ENCODE data around the gene PROX1.

PROX1 gene

GRCh38 chr1:213987927-213988506, at the start of gene PROX1:
Gene PROX1, plus strand, starts transcription at chr1:213987973. Its CDS starts 8,563 bp downstream, at chr1:213996536.
- DNase-seq (ENCODE audit: low read depth in 2 of 2), result peak; percentile 73 to 77

- DNase-seq (ENCODE audit: low read depth in 2 of 2), result no peak
These were observed 49.0 kb upstream of the PROX1 start for GRCh38 chr1:213938776-213939175.

- no peak for DNase-seq (ENCODE audit: low read depth in 2 of 2)
These were observed 47.9 kb upstream of the PROX1 start for GRCh38 chr1:213939888-213940287.

- no peak for DNase-seq (ENCODE audit: low read depth in 2 of 2)
These were observed 46.8 kb upstream of the PROX1 start for GRCh38 chr1:213940947-213941346.

- no peak for DNase-seq (ENCODE audit: low read depth in 2 of 2)
These were observed 45.7 kb upstream of the PROX1 start for GRCh38 chr1:213942061-213942460.

- DNase-seq (ENCODE audit: low read depth in 2 of 2), result no peak
These were observed 40.5 kb upstream of the PROX1 start for GRCh38 chr1:213947200-213947801.

GRCh38 chr1:213951876-213952275, 35.9 kb upstream of the PROX1 start:
- no peak for DNase-seq (ENCODE audit: low read depth in 2 of 2)

- no peak for DNase-seq (ENCODE audit: low read depth in 2 of 2)
These were observed 34.0 kb upstream of the PROX1 start for GRCh38 chr1:213953806-213954205.

- no peak for DNase-seq (ENCODE audit: low read depth in 2 of 2)
These were observed 31.4 kb upstream of the PROX1 start for GRCh38 chr1:213956295-213956770.

- no peak for DNase-seq (ENCODE audit: low read depth in 2 of 2)
These were observed 29.4 kb upstream of the PROX1 start for GRCh38 chr1:213958346-213958745.

- no peak for DNase-seq (ENCODE audit: low read depth in 2 of 2)
These were observed 26.8 kb upstream of the PROX1 start for GRCh38 chr1:213960963-213961362.

- DNase-seq (ENCODE audit: low read depth in 2 of 2), result no peak
These were observed 25.3 kb upstream of the PROX1 start for GRCh38 chr1:213962508-213962907.

- DNase-seq (ENCODE audit: low read depth in 2 of 2), result no peak
These were observed 21.7 kb upstream of the PROX1 start for GRCh38 chr1:213966122-213966521.

GRCh38 chr1:213968146-213968825, 19.5 kb upstream of the PROX1 start:
- no peak for DNase-seq (ENCODE audit: low read depth in 2 of 2)

GRCh38 chr1:213969958-213970555, 17.7 kb upstream of the PROX1 start:
- DNase-seq (ENCODE audit: low read depth in 2 of 2), result no peak

GRCh38 chr1:213972141-213972540, 15.6 kb upstream of the PROX1 start:
- DNase-seq (ENCODE audit: low read depth in 2 of 2), result no peak

- no peak for DNase-seq (ENCODE audit: low read depth in 2 of 2)
These were observed 14.6 kb upstream of the PROX1 start for GRCh38 chr1:213973129-213973528.

- DNase-seq (ENCODE audit: low read depth in 2 of 2), result no peak
These were observed 10.9 kb upstream of the PROX1 start for GRCh38 chr1:213976665-213977485.

GRCh38 chr1:213977486-213977842, 10.3 kb upstream of the PROX1 start:
- DNase-seq (ENCODE audit: low read depth in 2 of 2), result no peak

- no peak for DNase-seq (ENCODE audit: low read depth in 2 of 2)
These were observed 9.9 kb upstream of the PROX1 start for GRCh38 chr1:213977909-213978308.

- no peak for DNase-seq (ENCODE audit: low read depth in 2 of 2)
These were observed 7.8 kb upstream of the PROX1 start for GRCh38 chr1:213979751-213980586.

Data from fibroblast of skin of left quadriceps (primary cell).